ENCODE measurements around the gene PSMD11.
"Not testable (repeated sequence)": the region's sequence is repeated elsewhere in the genome, so short reads cannot be mapped to it uniquely, and the experiment has no call there.

PSMD11 gene

DNA sequence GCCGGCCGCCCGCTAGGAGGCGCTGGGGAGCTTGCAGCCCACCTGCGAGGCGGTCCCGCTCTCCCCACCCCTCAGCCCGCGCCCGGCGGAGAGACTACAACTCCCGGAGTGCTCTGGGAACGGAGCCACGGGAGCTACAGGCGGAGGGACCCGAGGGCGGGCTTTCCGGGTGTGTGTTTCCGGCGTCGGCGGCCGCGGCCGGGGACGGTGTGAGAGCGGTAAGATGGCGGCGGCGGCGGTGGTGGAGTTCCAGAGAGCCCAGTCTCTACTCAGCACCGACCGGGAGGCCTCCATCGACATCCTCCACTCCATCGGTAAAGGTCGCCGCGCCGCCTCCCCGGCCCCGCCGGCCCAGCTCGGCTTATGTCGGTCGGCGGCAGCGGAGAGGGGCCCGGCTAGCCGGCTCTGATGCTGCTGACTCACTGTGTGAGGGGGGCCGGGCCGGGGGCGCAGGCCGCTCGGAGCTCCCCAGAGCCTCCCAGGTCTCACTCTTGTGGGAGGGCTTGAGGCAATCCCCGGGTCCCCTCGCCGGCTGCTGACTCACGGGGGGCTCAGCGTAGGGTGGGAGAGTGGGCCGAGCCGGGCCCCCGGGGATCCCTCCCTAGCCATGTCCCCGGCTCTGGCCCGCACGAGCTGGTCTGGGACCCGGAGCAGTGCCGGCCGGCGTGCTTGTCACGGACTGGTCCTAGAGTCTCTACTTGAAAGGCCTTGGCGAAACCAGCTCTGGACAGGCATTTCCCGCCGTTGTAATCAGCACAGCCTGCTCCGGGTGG, at the start of gene PSMD11:
Gene PSMD11, plus strand, starts transcription at position 210 of the 773 bp plus-strand sequence. Its CDS starts 14 bp downstream, at position 224.
- peak; percentile 55 for DNase-seq (ENCODE audit: low read depth, low spot score)

DNA sequence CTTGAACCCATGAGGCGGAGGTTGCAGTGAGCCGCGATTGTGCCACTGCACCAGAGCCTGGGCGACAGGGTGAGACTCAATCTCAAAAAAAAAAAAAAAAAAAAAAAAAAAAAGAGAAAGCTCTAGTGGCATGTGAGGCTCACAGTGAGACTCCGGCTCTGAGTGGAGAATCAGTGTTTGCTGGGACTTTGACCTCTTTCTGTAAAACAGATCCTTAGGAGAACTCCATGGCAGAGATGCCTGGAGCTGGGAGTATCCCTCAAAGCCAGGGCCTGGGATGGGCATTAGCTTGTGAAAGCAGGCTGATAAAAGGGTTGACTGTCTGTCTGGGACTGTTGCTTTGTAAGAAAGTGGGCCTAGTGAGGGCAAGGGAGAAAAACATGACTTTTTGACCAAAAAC, 48.0 kb upstream of the PSMD11 start:
- DNase-seq (ENCODE audit: low read depth, low spot score) = no peak

DNA sequence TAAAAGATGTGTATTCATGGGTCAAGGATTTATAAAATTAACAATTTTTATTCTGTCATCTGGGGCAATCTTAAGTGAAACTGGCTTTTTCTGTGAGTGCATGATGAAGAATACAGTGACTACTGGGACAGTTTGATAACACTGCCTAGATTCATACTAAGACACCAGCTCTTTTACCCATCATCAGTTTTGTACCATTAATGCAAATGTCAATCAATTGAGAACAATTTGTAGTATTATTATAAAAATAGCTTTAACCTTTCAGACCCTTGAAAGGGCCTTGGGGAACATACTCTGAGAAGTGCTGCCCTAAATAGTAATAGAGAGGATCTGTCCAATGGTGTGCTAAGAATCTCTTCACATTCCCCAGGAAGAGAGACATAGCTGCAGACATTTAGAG, 45.4 kb upstream of the PSMD11 start:
- no peak for DNase-seq (ENCODE audit: low read depth, low spot score)

DNA sequence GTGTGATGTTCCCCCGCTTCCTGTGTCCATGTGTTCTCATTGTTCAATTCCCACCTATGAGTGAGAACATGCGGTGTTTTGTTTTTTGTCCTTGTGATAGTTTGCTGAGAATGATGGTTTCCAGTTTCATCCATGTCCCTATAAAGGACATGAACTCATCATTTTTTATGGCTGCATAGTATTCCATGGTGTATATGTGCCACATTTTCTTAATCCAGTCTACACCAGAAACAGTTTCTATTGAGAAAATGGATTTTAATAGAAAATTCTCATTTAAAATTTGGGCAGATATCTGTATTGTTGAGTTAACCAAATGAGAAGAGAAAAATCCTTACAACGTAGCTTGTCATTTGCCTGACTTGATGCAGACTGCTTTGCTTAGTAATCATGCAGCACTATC, 34.2 kb upstream of the PSMD11 start:
- not testable (repeated sequence) for DNase-seq (ENCODE audit: low read depth, low spot score)

DNA sequence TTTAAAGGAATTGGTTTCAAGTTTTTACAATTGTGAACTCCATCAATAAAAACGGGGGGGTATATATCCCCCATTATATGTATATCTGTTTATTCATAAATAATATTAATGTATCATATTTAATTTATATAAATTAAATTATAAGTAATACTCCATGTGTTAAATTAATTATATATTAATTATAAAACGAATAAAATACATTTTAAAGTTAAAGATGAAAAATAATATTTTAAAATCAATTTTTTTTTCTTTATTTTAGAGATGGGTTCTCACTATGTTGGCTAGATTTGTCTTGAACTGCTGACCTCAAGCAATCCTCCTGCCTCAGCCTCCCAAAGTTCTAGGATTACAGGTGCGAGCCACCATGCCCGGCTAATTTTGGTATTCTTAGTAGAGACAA, 17.4 kb upstream of the PSMD11 start:
- no peak for DNase-seq (ENCODE audit: low read depth, low spot score)

DNA sequence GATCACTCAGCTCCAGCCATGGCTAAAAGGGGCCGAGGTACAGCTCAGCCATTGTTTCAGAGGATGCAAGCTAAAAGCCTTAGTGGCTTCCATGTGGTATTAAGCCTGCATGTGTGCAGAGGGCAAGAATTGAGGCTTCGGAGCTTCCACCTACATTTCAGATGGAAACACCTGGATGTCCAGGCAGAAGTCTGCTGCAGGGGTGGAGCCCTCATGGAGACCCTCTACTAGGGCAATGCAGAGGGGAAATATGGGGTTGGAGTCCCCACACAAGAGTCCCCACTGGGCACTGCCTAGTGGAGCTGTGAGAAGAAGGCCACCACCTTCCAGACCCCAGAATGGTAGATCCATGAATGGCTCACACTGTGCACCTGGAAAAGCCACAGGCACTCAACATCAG, 14.7 kb upstream of the PSMD11 start:
- no peak for DNase-seq (ENCODE audit: low read depth, low spot score)

DNA sequence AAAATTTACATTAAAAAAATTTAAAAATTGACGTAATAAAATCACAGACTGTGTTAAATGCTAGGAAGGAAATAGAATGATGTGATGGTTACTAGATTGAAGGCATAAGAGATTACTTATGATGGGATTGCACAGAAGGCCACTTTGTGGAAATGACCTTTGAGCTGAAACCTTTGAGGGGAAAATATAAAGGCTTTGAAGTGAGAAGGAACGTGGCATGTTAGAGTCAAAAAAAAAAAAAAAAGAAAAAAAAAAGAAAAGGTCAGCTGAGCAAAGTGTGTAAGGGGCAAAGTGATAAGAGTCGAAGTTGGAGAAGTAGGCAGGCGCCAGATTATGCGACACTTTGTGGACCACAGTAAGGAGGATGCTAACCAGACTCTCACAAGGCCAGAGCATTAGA, 3.6 kb upstream of the PSMD11 start:
- DNase-seq (ENCODE audit: low read depth, low spot score) = no peak

DNA sequence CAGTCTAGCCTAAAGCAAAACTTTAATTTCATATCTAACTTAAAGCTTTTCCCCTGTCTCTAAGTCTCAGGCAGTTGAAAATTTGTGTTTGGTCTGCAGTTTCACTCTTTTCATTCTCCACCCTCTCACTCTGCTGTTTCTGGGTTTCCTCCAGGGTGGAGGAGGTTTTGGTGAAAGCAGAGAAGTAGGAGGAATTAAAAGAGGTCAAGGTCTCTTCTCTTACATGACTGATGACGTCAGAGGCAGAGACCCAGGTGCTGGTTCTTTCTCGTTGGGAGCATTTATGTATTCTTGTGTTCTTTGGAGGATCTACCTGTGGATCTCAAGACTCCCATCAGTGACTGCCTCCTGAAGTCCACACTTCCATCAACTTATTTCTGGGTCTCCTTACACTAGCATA, 2.4 kb upstream of the PSMD11 start:
- DNase-seq (ENCODE audit: low read depth, low spot score) = no peak

DNA sequence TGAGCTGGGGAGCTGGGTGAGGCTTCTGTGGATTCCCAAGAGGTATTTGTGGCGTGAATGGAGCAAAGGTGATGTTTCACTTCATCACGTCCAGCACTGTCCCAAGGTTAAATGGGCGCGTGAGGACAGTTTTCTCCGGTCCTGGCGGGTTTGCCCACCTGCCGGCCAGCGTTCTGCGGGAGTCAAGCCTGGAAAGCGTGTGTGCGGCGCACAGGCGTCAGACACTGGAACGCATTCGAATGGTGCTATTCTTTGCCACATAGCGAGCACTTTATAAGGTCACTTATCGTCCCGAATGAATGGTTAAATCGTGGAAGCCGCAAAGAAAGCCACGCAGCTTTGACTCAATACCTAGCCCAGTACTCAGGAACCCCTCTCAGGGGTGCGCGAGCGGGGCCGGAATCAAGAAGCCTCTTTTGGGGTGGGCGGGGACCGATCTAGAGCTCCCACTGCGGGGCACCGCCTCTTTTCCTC, 446 bp upstream of the PSMD11 start:
- peak; percentile 99 for DNase-seq (ENCODE audit: low read depth, low spot score)

DNA sequence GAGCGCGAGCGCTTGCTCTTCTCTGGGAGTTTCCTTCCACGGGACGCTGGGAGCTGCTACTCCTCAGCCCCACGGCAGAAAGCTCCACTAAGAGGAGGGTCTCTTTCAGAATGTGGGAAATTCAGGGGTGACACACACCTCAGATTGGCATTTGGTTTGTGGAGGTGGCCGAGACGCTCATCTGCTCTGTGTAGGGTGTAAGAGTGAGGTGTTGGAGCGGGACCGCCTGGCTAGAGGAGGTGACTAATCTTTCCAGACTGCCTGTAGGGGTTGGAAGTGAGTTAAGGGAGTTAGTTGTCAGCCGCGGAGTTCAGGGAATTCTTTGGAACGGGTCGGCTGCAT, 735 bp downstream of the PSMD11 start:
- peak; percentile 67 for DNase-seq (ENCODE audit: low read depth, low spot score)

DNA sequence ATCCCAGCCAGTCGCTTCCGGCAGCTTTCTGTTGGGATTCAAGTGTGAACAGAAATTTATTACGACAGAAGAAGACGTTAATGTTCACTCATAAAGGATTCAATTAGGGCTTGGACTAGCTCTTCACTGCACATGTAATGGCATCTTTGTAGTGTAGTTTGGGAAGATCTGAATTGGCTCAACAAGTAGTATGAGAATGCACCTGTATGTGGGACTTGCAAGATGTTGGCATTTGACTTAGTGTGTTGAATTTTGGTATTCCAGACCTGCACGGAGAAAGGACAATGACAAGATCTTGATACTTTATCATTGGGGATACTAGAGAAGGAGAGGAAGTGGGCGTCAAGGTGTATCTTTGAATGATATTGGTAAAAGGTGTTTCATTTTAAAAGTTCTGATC, 1.2 kb downstream of the PSMD11 start:
- DNase-seq (ENCODE audit: low read depth, low spot score) = no peak

DNA sequence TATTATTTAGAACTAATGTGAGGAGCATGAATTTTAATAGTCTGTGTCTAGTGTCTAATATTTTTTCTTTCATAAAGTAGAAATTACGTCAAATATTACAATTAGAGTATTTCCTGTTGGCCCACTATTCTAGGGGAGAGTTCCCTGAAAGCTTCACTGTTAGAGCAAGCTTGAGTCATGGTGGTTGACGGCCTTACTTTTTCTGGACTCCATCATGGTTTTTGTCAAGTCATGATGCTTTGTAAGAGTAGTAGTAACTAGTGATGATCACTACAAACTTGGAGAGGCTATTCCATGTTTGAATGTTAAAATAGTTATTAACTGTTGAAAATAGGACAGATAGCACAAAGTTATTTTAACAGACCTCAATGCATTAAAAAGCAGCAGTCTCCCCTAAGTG, 1.7 kb downstream of the PSMD11 start:
- DNase-seq (ENCODE audit: low read depth, low spot score) = no peak

DNA sequence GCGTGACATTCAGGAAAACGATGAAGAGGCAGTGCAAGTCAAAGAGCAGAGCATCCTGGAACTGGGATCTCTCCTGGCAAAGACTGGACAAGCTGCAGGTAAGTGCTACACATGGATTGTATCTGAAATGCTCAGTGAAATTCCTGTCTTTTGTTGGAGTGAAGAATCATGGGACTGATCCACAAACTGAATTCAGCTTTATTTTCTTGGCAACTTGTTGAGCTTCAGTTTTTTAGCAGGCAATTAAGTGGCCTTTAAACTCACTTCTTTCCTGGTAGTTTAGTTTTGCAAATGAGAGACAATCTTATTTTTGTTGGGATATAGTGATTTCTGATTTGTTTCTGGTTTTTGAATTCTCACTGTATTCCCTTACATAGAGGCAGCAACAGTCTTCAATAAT, 2.6 kb downstream of the PSMD11 start:
- DNase-seq (ENCODE audit: low read depth, low spot score) = no peak

DNA sequence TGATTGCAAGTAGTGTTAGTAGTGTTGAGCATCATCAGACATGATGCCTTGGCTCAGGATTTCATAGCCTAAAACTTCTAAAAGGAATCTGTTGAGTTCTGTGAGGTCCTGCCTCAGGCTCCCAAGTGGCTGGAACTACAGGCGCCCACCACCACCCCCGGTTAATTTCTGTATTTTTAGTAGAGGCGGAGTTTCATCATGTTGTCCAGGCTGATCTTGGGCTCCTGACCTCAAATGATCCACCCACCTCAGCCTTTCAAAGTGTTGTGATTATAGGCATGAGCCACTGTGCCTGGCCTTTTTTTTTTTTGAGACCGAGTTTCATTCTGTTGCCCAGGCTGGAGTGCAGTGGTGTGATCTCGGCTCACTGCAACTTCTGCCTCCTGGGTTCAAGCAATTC, 5.7 kb downstream of the PSMD11 start:
- no peak for DNase-seq (ENCODE audit: low read depth, low spot score)

DNA sequence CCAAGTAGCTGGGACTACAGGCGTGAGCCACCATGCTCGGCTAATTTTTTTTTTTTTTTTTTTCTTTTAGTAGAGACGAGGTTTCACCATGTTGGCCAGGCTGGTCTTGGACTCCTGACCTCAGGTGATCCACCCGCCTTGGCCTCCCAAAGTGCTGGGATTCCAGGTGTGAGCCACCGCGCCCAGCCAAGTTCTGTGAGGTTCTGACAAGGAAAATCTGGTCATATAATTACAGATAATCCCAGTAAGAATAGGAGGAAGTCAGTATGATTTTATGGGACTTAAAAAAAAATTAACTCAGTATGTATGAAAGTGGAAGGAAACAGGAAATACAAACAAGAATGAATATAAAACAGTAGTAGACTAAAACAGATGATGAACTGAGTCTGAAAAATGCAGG, 6.1 kb downstream of the PSMD11 start:
- DNase-seq (ENCODE audit: low read depth, low spot score) = not testable (repeated sequence)

DNA sequence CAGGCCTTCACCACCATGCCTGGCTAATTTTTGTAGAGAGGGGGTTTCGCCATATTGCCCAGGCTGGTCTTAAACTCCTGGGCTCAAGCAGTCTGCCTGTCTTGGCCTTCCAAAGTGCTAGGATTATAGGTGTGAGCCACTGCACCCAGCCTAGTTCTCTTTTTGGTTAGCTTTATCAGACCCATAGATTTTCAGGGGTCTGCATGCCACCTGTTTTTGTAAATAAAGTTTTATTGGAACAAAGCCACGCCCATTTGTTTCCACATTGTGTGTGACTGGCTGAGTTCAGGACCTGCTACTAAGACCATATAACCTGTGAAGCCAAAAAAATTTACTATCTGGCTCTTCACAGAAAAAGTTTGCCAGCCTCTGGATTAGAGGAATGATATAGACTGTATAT, 7.6 kb downstream of the PSMD11 start:
- no peak for DNase-seq (ENCODE audit: low read depth, low spot score)

DNA sequence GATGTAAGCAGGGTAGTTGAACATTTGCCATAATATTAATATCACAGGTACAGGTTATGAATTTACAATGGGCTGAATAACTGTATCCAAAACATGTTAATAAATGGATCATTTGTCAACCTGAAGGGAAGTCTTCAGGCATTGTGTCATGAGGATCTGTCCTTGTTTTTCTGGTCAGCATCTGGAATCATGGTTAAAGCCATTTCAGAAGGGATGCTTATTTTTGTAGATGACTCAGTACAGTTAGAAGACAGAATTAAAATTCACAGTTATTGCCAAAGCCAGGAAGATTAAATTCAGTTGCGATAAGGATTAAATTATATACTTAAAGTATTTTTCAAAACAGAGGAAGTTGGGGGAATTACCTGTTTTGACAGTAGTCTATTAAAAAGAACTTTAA, 8.0 kb downstream of the PSMD11 start:
- no peak for DNase-seq (ENCODE audit: low read depth, low spot score)

DNA sequence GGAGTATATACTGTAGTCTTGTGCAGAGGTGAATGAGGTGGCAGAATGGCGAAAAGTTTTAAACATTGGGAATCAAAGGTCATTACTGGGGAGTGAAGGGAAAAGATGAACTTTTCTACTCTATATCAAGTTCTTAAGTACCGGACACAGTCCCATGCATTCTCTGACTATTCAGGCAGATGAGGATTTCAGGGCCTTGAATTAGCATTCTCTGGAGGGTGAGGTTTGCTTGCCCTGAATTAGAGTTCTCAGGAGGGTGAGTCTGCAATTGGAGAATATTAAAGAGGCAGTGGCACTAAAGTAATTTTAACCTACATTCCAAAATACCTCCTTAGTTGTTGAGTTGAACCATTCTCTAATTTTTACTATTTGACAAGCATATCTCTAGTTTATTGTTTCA, 9.1 kb downstream of the PSMD11 start:
- DNase-seq (ENCODE audit: low read depth, low spot score) = no peak

DNA sequence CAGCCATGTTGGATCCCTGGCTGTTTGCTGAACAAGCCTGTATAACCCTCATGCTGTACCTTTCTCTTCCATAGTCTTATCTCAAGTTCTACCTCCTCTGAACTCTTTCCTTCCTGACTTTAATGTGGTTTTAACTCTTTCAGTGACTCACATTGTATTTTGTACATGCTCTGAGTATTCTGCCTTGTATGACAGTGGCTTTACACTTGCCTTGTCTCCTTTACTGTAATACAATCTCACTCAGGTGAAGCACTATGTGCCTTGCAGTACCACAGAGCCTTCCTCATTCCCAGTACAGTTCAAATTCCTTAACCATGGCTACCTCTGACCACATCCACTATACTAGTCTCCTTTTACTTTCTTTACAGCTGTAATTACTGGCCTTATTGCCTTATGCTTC, 14.1 kb downstream of the PSMD11 start:
- no peak for DNase-seq (ENCODE audit: low read depth, low spot score)

DNA sequence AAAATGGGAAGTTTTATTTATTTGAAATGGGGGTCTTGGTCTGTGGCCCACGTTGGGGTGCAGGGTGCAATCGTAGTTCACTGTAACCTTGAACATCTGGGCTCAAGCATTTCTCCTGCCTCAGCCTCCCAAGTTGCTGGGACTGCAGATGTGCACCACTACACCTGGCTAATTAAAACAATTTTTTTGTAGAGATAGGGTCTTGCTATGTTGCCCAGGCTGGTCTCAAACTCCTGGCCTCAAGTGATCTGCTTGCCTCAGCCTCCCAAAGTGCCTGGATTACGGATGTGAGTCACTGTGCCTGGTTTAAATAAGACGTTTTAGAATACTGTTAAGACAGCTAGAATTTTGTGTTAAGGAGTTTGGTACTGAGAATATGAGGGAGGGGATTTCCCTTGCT, 15.7 kb downstream of the PSMD11 start:
- DNase-seq (ENCODE audit: low read depth, low spot score) = no peak

DNA sequence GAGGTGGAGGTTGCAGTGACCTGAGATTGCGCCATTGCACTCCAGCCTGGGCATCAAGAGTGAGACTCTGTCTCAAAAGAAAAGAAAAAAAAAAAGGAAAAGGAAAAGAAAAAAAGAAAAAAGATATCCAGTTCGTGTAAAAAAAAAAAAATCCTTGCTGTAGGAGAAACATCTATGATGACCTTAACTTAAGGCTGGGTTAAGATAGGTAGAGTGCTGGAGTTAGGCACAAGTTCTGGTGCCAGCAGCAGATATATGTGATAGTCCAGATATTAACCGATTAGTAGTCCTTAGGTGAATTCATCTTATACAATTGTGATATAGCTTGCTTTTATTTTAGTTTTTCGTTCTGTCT, 17.2 kb downstream of the PSMD11 start:
- DNase-seq (ENCODE audit: low read depth, low spot score) = no peak

DNA sequence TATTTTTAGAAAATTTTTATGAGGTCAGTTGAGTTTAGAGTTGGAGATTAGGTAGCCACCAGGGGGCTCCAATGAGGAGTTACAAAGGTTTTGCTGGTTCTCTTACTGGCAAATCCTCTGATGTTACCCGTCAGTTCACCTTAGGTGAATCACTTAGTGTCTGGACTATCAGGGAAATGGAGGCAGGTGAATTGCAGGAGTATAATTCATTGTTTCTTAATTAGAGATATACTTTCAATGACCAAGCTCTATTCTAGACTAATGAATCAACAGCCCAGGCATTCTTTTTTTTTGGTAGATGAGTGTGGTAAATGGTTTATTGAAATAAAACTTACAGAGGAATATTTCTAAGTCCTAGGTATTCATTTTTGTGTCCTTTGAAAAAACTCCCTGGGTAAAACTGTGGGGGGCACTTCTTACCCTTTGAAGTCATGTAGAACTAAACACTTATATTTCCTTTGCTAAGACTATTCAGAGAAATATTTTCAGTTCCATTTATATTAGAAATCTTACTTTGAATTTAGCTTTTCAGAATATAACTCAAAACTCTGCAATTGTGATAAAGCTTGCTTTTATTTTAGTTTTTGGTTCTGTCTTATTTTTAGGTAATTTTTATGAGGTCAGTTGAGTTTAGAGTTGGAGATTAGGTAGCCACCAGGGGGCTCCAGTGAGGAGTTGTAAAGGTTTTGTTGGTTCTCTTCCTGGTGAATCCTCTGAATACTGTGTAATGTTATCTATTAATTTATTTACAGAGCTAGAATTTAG, 17.7 kb downstream of the PSMD11 start:
- DNase-seq (ENCODE audit: low read depth, low spot score) = peak; percentile 58

DNA sequence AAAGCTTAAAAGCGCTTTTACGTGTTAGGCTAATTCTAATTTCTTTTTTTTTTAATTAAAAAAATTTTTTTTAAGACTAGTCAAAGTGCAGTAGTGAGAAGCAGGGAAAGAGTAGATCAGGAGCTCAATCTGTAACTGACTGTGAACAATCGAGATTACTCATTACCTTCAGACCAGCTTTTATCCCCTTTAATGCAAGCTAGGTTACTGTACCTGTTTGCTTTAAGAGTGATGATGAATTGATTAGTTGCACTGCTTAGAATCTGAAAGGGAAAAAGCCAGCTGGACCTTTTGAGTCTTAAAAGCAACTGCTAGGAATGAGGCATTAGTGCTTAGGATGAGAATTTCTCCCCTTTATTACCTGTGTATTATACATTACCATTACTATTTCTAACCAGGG, 19.0 kb downstream of the PSMD11 start:
- DNase-seq (ENCODE audit: low read depth, low spot score) = no peak
